Suprapubic skin (tissue), 3 donors: ENCODE results near the gene DHCR7.

Experiments used
- CTCF ChIP-seq, 2 donors: fragments of 200-600 bp in 1 of 2; fragments of 450-650 bp in 1 of 2; sonication (generic) in 1 of 2; IDR thresholded peaks; one replicate each; pipeline ENCODE4 v1.5.1; 2016 to 2019; ENCODE audit warnings: antibody characterized with exemption in 2 of 2, mild to moderate bottlenecking in 1 of 2, moderate library complexity in 1 of 2
- POLR2AphosphoS5 ChIP-seq, 3 donors: sonication (generic); formaldehyde crosslinking; IDR thresholded peaks; one replicate each; pipeline ENCODE4 v1.6.1; 2017; ENCODE audit warnings: antibody characterized with exemption in 3 of 3

GRCh38 chr11:71429701-71430100 is 18.5 kb downstream of the DHCR7 start:
- no peak for TF ChIP-seq CTCF (IDR thresholded peaks at IDR 0.05)
- TF ChIP-seq POLR2AphosphoS5 (IDR thresholded peaks at IDR 0.05) = no peak
